Hepatocyte (in vitro differentiated cells): Measurements from ENCODE around the gene DUOXA2.

ENCODE experiments used
- CTCF ChIP-seq: fragments of 200-600 bp; sonication (generic); IDR thresholded peaks from 2 replicates; pipeline ENCODE4 v1.5.1; 2016; ENCODE audit warnings: antibody characterized with exemption, mild to moderate bottlenecking; ENCODE audit not compliant: poor library complexity
- EZH2 ChIP-seq: fragments of 200-600 bp; sonication (generic); IDR thresholded peaks from 2 replicates; pipeline ENCODE4 v1.6.1; 2016; ENCODE audit warnings: antibody characterized with exemption, mild to moderate bottlenecking, borderline replicate concordance
- EZH2phosphoT487 ChIP-seq: fragments of 200-600 bp; sonication (generic); IDR thresholded peaks from one replicate; pipeline ENCODE4 v1.6.1; 2018; ENCODE audit warnings: antibody characterized with exemption, mild to moderate bottlenecking, low read depth, moderate library complexity; ENCODE audit not compliant: unreplicated experiment, severe bottlenecking

GRCh38 chr15:45126535-45127158 lies 12.5 kb downstream of the DUOXA2 start:
- TF ChIP-seq CTCF (peak; percentile 47), EZH2phosphoT487 (no peak), EZH2 (no peak)
